T-helper 1 cell treated with Interleukin-12 subunit alpha and Interleukin-12 subunit beta and Interleukin-4 antibody, amounts not matched to agents 30 μg/mL and 1 μg/mL, for 36 hours (primary cell): Measurements from ENCODE around the gene OXGR1.
"Not testable (repeated sequence)": the region's sequence is repeated elsewhere in the genome, so short reads cannot be mapped to it uniquely, and the experiment has no call there.

Experiments used
- H3K27ac Mint-ChIP-seq: one replicate; pipeline ENCODE4 v1.8.0; 2021; ENCODE audit warnings: mild to moderate bottlenecking, mixed read lengths
- H3K27me3 Mint-ChIP-seq: one replicate; pipeline ENCODE4 v1.8.0; 2021; ENCODE audit warnings: low read depth, mixed read lengths
- H3K36me3 Mint-ChIP-seq: one replicate; pipeline ENCODE4 v1.8.0; 2021; ENCODE audit warnings: low read depth, mixed read lengths
- H3K4me1 Mint-ChIP-seq: one replicate; pipeline ENCODE4 v1.8.0; 2021; ENCODE audit warnings: low read depth, mixed read lengths
- H3K4me3 Mint-ChIP-seq: one replicate; pipeline ENCODE4 v1.8.0; 2021; ENCODE audit warnings: mild to moderate bottlenecking, moderate library complexity, mixed read lengths
- H3K9me3 Mint-ChIP-seq: one replicate; pipeline ENCODE4 v1.8.0; 2021; ENCODE audit warnings: mixed read lengths

The OXGR1 gene

GRCh38 chr13:96994017-96994857 is at the start of gene OXGR1:
OXGR1 (minus strand) TSS chr13:96994476; CDS start chr13:96987759, 6,717 bp downstream.
- Mint-ChIP-seq H3K9me3 (no peaks in the 10 kb centered on the region), H3K4me1 (no peaks in the 10 kb centered on the region), H3K4me3 (no peak within 1 kb of the TSS), H3K27ac (no peak within 1 kb of the TSS), H3K36me3 (peaks cover 2% of the 10 kb centered on the region), H3K27me3 (peaks cover 21% of the 10 kb centered on the region)

- Mint-ChIP-seq H3K27me3 (no peaks in the 10 kb centered on the region), H3K27ac (no peak overlapping the region), H3K4me1 (no peaks in the 10 kb centered on the region), H3K36me3 (no peaks in the 10 kb centered on the region), H3K4me3 (no peak overlapping the region), H3K9me3 (no peaks in the 10 kb centered on the region)
Observed at GRCh38 chr13:97043302-97043701, 49.0 kb upstream of the OXGR1 start.

GRCh38 chr13:97030705-97031452 is 36.6 kb upstream of the OXGR1 start:
- H3K27ac Mint-ChIP-seq, result no peak overlapping the region
- H3K27me3 Mint-ChIP-seq, result peaks cover 5% of the 10 kb centered on the region
- H3K36me3 Mint-ChIP-seq, result no peaks in the 10 kb centered on the region
- H3K4me3 Mint-ChIP-seq, result no peak overlapping the region
- H3K4me1 Mint-ChIP-seq, result no peaks in the 10 kb centered on the region
- H3K9me3 Mint-ChIP-seq, result no peaks in the 10 kb centered on the region

GRCh38 chr13:97028441-97029299 is 34.4 kb upstream of the OXGR1 start:
- Mint-ChIP-seq H3K4me3 (no peak overlapping the region), H3K27me3 (peaks cover 5% of the 10 kb centered on the region)

GRCh38 chr13:97027162-97027554 is 32.9 kb upstream of the OXGR1 start:
- Mint-ChIP-seq H3K36me3 (no peaks in the 10 kb centered on the region), H3K27ac (no peak overlapping the region), H3K27me3 (peaks cover 9% of the 10 kb centered on the region), H3K4me1 (no peaks in the 10 kb centered on the region), H3K9me3 (no peaks in the 10 kb centered on the region), H3K4me3 (no peak overlapping the region)

More at GRCh38 chr13:97028441-97029299, 34.4 kb upstream of the OXGR1 start:
- no peak overlapping the region for H3K27ac Mint-ChIP-seq
- H3K9me3 Mint-ChIP-seq, result no peaks in the 10 kb centered on the region
- no peaks in the 10 kb centered on the region for H3K36me3 Mint-ChIP-seq
- no peaks in the 10 kb centered on the region for H3K4me1 Mint-ChIP-seq

- H3K27ac Mint-ChIP-seq, result no peak overlapping the region
- no peak overlapping the region for H3K4me3 Mint-ChIP-seq
- H3K4me1 Mint-ChIP-seq, result no peaks in the 10 kb centered on the region
- no peaks in the 10 kb centered on the region for H3K36me3 Mint-ChIP-seq
- H3K9me3 Mint-ChIP-seq, result no peaks in the 10 kb centered on the region
- peaks cover 9% of the 10 kb centered on the region for H3K27me3 Mint-ChIP-seq
Observed at GRCh38 chr13:97026531-97027161, 32.4 kb upstream of the OXGR1 start.

- peaks cover 19% of the 10 kb centered on the region for H3K27me3 Mint-ChIP-seq
- H3K27ac Mint-ChIP-seq, H3K36me3 Mint-ChIP-seq: not testable (repeated sequence)
Observed at GRCh38 chr13:97023812-97024211, 29.5 kb upstream of the OXGR1 start.

GRCh38 chr13:97023117-97023516 is 28.8 kb upstream of the OXGR1 start:
- Mint-ChIP-seq H3K27me3 (peaks cover 21% of the 10 kb centered on the region), H3K4me3 (no peak overlapping the region), H3K4me1 (no peaks in the 10 kb centered on the region), H3K9me3 (no peaks in the 10 kb centered on the region), H3K27ac (no peak overlapping the region), H3K36me3 (no peaks in the 10 kb centered on the region)

More at GRCh38 chr13:97023812-97024211, 29.5 kb upstream of the OXGR1 start:
- not testable (repeated sequence) for H3K4me3 Mint-ChIP-seq, H3K4me1 Mint-ChIP-seq, H3K9me3 Mint-ChIP-seq

GRCh38 chr13:97021241-97021640 is 27.0 kb upstream of the OXGR1 start:
- Mint-ChIP-seq H3K9me3 (no peaks in the 10 kb centered on the region), H3K36me3 (no peaks in the 10 kb centered on the region), H3K27ac (no peak overlapping the region), H3K4me1 (no peaks in the 10 kb centered on the region), H3K4me3 (no peak overlapping the region), H3K27me3 (peaks cover 20% of the 10 kb centered on the region)

- Mint-ChIP-seq H3K36me3 (no peaks in the 10 kb centered on the region), H3K4me3 (no peak overlapping the region), H3K9me3 (no peaks in the 10 kb centered on the region), H3K27me3 (peaks cover 20% of the 10 kb centered on the region), H3K4me1 (peaks cover under 1% of the 10 kb centered on the region), H3K27ac (no peak overlapping the region)
Observed at GRCh38 chr13:97020689-97021240, 26.5 kb upstream of the OXGR1 start.

GRCh38 chr13:97020194-97020593 is 25.9 kb upstream of the OXGR1 start:
- Mint-ChIP-seq H3K27me3 (peaks cover 24% of the 10 kb centered on the region), H3K4me1 (peaks cover 3% of the 10 kb centered on the region), H3K27ac (no peak overlapping the region), H3K4me3 (no peak overlapping the region), H3K36me3 (no peaks in the 10 kb centered on the region), H3K9me3 (no peaks in the 10 kb centered on the region)

- Mint-ChIP-seq H3K36me3 (no peaks in the 10 kb centered on the region), H3K4me1 (peaks cover 3% of the 10 kb centered on the region), H3K27me3 (peaks cover 32% of the 10 kb centered on the region), H3K4me3 (no peak overlapping the region), H3K9me3 (no peaks in the 10 kb centered on the region), H3K27ac (no peak overlapping the region)
Observed at GRCh38 chr13:97019236-97019635, 25.0 kb upstream of the OXGR1 start.

- peaks cover 3% of the 10 kb centered on the region for H3K4me1 Mint-ChIP-seq
- no peaks in the 10 kb centered on the region for H3K9me3 Mint-ChIP-seq
- no peaks in the 10 kb centered on the region for H3K36me3 Mint-ChIP-seq
- H3K4me3 Mint-ChIP-seq, result no peak overlapping the region
- H3K27me3 Mint-ChIP-seq, result peaks cover 33% of the 10 kb centered on the region
- H3K27ac Mint-ChIP-seq, result no peak overlapping the region
Observed at GRCh38 chr13:97018029-97018819, 23.9 kb upstream of the OXGR1 start.
